HFF-Myc (cell line): ENCODE results near the gene FBXO17.
"Not testable (repeated sequence)": the region's sequence is repeated elsewhere in the genome, so short reads cannot be mapped to it uniquely, and the experiment has no call there.

ENCODE experiments used
- DNase-seq: peaks from one replicate; pipeline ENCODE4 v3.0.0-alpha.2; 2011; ENCODE audit warnings: low read depth; ENCODE audit errors: extremely low read depth
- H3K4me3 ChIP-seq: replicated peaks from 2 replicates; pipeline ENCODE4 v1.5.1; 2011; ENCODE audit warnings: low read depth, mild to moderate bottlenecking, control low read depth, low read length
- TF ChIP-seq, protein P1 (sequence below): IDR thresholded peaks from 2 replicates; pipeline ENCODE4 v1.5.1; 2012; ENCODE audit warnings: mild to moderate bottlenecking, low read depth, low read length, control low read depth; ENCODE audit errors: missing control alignments

FBXO17 gene

DNA sequence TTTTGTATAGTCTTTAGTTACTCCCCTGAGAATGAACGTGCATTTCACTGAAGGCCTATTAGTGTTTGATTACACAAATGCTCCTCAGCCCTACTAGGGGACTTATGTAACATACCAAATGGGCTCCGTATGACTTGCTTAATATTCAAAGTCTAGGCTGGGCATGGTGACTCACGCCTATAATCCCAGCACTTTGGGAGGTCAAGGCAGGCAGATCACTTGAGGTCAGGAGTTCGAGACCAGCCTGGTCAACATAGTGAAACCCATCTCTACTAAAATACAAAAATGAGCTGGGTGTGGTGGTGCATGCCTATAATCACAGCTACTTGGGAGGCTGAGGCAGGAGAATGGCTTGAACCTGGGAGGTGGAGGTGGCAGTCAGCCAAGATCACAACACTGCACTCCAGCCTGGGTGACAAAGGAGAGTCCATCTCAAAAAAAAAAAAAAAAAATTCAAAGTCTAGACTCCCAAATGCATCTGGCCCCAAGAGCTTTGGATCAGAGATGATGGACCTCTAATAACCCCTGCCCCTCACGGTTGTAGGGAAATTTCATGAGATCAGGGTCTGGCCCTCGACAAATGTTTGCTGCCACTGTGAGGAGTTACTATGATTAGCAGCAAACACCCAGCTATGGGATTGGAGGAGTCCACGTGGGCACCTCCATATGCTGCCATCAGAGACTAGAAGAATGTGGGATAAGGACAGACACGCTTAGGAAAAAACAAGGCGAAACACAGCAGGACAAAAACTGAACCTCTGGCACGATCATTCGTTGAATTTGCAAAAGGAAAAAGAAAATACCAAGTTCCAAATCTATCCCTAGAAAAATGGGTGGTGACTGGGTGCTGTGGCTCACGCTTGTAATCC, 4.6 kb downstream of the FBXO17 start:
- TF ChIP-seq, protein P1, sequence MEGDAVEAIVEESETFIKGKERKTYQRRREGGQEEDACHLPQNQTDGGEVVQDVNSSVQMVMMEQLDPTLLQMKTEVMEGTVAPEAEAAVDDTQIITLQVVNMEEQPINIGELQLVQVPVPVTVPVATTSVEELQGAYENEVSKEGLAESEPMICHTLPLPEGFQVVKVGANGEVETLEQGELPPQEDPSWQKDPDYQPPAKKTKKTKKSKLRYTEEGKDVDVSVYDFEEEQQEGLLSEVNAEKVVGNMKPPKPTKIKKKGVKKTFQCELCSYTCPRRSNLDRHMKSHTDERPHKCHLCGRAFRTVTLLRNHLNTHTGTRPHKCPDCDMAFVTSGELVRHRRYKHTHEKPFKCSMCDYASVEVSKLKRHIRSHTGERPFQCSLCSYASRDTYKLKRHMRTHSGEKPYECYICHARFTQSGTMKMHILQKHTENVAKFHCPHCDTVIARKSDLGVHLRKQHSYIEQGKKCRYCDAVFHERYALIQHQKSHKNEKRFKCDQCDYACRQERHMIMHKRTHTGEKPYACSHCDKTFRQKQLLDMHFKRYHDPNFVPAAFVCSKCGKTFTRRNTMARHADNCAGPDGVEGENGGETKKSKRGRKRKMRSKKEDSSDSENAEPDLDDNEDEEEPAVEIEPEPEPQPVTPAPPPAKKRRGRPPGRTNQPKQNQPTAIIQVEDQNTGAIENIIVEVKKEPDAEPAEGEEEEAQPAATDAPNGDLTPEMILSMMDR = no peak
- DNase-seq = no peak

DNA sequence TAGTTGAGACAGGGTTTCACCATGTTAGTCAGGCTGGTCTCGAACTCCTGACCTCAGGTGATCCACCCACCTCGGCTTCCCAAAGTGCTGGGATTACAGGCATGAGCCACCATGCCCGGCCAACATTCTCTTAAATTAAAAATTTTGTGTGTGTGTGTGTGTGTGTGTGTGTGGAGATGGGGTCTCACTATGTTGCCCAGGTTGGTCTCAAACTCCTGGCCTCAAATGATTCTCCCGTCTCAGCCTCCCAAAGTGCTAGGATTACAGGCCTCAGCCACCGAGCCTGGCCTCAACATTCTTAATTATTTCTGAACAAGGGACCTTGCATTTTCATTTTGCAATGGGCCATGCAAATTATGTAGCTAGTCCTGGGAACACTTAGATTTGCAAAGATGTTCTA, 9.4 kb downstream of the FBXO17 start:
- DNase-seq, H3K4me3 ChIP-seq: not testable (repeated sequence)

More for the DNA sequence above, 4.6 kb downstream of the FBXO17 start:
- no peak overlapping the region for H3K4me3 ChIP-seq

DNA sequence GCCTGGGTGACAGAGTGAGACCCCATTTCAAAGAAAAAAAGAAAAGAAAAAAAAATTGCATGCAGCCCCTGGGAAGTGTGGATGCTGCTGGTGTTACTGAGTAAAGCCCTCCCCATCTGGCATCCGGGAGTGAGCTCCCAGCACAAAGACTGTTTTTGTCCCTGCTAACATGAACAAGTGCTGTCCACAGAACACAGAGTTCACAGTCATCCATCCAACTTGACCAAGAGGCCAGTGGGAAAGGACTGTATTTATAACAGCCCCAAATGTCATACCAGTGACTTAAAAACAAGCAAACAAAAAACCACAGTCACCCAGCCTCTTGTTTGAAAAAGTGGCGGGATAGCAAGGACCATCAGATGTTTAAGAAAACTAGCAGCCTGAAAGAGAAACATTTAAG, 10.8 kb downstream of the FBXO17 start:
- DNase-seq = no peak
- no peak overlapping the region for H3K4me3 ChIP-seq
- TF ChIP-seq, protein P1 = no peak

DNA sequence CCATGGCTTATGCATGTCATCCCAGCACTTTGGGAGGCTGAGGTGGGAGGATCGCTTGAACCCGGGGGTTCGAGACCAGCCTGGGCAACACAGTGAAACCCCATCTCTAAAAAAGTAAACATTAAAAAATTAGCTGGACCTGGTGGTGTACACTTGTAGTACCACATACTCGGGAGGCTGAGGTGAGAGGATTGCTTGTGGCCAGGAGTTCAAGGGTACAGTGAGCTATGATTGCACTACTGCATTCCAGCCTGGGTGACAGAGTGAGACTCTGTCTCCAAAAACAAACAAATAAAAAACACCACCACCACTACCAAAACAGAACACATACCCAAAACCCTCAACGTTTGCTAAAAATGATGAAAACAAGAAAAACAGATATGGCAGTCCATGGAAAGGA, 15.9 kb downstream of the FBXO17 start:
- no peak overlapping the region for H3K4me3 ChIP-seq

DNA sequence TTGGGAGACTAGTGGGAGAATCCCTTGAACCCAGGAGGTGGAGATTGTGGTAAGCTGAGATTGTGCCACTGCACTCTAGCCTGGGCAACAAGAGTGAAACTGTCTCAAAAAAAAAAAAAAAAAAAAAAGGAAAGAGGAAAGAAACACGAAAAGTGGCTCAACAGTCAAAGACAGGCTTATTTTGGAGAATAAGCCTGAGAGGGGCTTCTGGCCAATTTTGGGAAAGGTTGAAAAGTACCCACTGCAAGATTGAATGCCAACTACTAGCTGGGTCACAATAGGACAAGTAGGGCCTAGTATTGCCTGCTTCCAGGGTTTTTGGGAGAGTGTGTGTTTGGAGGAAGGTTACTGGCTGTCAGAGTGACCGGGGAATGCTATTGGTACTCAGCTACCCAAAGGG, 17.2 kb downstream of the FBXO17 start:
- no peak for DNase-seq
- TF ChIP-seq, protein P1 = no peak
- H3K4me3 ChIP-seq = no peak overlapping the region

More for the DNA sequence above, 15.9 kb downstream of the FBXO17 start:
- DNase-seq = no peak
- TF ChIP-seq, protein P1 = no peak

DNA sequence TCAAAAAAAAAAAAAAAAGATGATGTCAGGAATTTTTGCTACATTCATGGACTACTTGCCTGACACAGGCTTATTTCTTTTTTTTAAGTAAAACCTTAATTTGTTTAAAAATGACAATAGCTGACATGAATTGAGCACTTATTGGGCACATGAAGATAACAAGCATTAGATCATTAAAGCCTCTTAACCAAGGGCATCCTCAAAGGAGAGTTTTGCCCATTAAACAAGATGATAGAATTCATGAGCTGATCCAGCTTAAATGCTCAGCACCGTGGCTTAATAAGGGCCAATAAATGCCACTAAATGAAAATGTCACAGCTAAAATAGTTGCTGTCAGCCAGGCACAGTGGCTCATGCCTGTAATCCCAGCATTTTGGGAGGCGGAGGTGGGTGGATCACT, 19.3 kb downstream of the FBXO17 start:
- TF ChIP-seq, protein P1 = no peak
- no peak for DNase-seq
- H3K4me3 ChIP-seq = no peak overlapping the region

DNA sequence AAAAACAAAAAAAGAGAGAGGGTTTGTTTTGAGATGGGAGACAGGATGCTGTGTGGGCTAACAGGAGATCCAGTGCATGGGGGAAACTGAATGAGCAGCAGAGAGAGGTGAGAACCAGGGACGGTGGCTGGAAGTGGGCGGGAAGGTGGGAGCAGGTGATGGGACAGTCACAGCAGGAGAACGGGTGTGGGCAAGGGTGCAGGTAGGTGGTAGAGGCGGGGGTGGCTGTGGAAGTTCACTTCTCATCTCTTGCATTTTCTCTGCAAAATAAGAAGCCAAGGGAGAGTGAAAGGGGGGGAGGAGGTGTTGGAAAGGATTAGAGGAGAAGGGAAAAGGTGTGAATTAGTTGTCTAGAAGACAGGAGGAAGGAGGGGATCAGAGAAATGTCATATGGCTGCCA, 21.9 kb downstream of the FBXO17 start:
- H3K4me3 ChIP-seq = no peak overlapping the region
- TF ChIP-seq, protein P1 = no peak
- no peak for DNase-seq
